A204.1 (cell line): ENCODE data around the gene CLSTN2.

Source experiments
- FAIRE-seq: peaks from 2 replicates; lab custom pipeline; 2012; peaks lifted over from hg19 to GRCh38; lab: Jason Lieb, UNC

CLSTN2 gene

DNA sequence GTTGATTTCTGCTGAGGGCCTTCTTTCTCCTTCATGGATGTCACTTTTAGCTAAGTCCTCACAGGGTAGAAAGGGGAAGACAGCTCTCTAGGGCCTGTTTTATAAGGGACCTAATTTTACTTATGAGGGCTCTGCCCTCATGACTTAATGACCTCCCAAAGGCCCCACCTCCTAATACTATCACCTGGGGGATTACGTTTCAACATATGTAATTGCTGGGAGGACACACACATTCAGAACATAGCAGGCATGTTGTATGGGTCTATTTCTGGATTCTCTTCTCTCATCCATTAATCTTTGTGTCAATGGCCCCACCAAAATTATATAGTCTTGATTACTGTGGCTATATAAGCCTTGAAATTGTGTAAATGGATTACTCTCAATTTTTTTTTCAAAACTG is 255.0 kb downstream of the CLSTN2 start:
- no peak for FAIRE-seq

DNA sequence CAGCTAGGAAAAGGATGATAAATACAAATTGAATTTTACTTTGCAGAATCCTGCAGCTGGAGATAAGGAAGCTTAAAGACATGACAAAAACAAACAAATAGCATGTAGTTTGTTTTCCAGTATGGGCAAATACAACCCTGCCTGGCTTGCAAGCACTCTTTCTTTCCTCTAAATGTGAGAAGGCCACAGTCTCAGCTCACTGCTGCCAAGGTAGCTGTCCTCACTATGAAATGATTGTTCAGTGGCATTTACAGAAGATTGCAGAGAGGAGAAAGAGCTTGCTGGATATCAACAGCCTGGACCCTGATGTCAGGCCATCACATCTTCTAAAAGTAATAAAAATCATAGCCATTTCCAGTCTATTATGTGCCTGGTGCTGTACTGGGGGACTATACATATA is 262.0 kb downstream of the CLSTN2 start:
- FAIRE-seq, result no peak

DNA sequence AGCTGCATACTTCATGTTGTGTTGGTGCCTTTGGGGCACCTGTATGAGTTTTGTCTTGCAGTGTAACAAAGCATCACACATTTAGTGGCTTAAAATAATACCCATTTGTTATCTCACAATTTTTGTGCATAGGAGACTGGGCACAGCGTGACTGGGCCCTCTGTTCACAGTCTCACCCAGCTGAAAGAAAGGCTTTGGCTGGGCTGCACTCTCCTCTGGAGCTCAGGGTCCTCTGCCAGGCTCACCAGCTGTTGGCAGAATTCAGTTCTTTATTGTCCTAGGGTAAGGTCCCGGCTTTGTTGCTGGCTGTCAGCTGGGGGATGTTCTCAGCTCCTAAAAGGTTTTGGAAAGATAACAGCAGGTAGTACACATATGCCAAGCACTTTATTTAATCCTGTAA is 263.3 kb downstream of the CLSTN2 start:
- FAIRE-seq, result no peak

DNA sequence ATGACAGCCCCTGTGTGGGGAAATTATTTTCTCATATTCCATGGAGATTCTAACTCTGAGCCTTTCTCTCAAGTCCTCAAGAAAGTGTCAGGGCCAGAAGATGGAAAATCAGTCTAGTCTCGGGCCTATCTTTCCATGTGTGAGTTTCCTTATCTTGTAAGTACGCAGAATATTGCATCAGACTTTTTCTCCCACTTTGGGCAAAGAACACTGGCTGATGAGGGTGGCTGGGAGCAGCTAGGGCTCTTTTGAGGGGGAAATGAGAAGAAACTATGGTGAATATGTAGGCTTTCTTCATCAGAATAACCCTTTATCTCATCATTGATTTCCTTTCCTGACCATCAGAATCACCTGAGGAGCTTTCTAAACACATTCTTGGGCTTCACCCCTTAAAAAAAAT is 264.0 kb downstream of the CLSTN2 start:
- FAIRE-seq, result no peak

DNA sequence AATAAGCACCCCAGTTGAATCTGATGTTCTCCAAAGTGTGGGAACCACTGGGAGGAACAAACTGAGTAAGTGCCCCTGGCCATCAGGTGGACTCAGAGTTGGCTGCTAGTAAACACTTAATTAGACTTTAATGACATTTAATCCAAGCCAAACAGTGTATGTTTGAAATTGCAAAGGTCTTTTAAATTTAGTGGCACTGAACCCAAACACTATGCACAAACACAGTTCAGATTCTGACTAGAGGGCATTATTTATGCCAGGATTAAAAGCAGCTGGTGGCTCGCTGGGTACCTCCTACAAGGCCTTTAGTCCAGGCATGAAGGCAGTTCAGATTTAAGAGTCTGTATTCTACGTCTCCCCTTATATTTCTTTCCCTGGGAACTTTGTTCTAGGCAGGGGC is 264.8 kb downstream of the CLSTN2 start:
- FAIRE-seq, result no peak

DNA sequence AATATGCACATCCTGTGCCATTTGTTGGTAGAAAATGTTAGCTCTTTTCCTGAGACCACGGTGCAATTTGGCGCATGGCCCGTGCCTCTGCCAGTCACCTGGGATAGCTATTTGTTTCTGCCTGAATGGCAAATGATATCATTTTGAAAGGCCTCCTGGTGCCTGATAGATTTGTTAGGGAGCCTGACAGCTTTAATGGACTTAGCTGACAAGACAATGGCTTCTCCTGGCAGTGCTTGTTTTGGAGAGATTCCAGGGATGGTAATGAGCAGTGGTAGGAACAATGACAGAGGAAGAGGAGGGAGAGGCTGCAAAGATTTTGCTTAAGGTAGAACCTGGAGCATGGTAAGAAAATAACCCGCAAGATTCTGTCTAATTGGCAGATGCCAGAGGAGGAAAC is 268.5 kb downstream of the CLSTN2 start:
- no peak for FAIRE-seq

DNA sequence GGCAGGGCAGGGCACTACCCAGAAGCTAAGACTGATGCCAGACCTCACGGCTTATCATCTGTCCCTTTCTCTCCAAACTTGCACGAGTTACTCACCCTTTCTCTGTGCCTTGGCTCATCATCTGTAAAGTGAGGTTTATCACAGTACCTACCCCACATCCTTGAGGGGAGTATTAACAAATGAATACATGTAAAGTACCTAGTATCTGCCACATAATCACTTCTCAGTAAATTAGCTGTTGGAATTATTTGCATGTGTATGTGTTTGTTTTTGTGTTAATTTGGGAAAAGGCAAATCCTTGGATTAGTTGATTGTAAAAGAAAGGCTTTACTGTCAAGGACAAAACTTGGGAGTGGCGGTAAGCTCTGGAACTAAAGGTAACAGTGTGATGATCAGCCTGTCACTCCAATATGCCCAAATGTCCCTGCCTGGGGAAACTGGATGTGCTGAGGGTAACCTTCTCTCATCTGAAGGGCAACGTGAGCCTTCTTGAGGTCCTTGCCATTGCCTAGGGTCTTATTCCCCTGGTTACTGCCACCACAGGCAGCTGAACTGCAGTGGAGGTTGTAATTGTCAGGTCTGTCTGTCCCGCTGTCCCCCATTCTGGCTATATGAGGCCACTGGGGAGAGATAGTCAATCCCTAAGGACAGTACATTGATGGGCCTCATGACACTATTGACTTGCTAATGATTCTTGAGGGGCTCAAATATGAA is 269.4 kb downstream of the CLSTN2 start:
- FAIRE-seq, result no peak

DNA sequence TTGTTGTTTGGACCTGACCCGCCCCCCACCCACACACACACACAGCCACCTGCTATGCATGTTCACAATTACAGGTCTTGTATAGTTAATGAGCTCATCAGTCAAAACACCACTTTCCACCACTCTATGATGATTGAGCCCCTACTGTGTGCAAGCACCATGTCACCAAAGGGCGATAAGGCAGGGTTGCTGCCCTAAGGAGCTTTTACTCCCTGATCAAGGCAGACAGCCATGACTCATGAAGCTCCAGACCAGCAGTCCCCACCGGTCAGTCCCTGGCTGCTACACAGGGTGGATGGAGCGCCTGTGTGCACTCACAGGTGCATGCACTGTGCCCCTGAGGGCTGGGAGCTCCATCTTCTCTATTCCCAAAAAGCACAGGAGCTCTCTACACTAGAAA is 270.6 kb downstream of the CLSTN2 start:
- no peak for FAIRE-seq

DNA sequence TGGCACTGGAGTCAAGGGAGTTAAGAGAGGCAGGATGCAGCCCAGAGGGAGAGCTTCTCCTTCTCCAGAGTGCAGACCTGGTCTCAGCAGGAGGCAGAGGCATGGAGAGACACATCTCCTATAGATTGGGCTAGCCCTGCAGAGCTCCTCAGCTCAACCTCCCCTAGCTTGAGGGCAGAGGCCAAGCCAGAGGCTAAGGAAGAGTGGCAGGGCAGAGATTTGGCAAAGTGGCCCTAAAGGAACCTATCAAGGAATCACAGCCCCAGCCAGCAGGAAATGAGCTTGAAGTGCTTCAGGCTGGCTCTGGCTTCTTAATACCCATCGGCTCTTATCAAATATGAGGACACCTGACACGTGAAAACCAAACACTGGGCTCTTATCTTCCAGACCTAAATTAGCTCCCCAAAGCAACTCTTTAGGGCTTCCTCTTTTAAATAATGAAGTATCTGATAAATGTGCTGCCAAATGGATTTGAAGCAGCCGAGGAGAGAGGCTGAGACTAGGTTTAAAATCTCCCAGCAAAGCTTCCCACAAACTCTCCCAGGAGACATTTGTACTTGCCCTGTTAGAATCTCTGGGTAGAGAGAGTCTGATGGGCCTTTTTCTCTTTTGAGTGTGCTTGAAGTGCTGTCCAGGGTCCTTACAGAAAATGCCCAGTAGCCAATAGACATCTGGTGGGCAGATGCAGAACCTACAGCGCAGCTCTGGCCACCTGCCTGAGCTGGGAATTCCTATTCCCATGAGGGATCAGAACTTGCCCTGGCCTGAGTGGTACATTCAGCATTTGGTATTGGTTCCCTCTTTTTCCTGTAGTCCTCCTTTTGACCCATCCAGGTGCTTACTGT is 271.4 kb downstream of the CLSTN2 start:
- FAIRE-seq, result no peak

DNA sequence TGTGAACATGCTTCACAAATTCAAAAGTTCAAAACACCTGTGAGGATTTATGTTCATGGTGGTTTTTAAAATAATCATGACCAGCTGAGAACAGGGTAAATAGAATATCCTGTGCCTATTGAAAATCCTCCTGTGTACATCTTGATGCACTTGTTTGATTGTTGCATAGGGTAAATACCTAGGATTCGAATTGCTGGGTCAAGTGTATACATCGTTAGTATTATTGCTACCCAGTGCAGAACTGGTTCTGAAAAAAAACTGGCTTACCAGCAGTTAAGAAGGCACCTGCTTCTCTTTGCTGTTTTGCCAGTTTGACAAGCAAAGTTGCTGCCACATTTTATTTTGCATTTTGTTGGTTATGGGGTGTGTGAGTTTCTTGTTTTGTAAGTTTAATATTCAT is 272.6 kb downstream of the CLSTN2 start:
- no peak for FAIRE-seq

DNA sequence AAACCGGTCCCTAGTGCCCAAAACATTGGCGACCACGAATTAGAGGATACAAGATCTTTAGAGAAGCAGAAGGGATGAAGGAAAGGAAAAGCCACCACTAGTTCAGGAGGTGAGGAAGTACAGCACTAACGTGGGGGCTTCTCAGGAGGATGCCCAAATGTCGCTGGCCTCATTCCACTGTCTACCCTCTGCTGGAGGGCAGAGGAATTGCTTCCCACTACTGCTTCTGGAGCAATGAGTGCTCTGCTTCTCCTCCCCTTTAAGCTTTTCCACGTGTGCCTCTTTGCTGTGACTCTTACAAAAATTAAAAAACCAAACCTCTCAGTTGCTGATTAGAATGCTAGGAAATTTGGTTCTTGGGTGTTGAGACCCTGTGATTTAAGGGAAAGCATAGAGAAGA is 281.3 kb downstream of the CLSTN2 start:
- no peak for FAIRE-seq

DNA sequence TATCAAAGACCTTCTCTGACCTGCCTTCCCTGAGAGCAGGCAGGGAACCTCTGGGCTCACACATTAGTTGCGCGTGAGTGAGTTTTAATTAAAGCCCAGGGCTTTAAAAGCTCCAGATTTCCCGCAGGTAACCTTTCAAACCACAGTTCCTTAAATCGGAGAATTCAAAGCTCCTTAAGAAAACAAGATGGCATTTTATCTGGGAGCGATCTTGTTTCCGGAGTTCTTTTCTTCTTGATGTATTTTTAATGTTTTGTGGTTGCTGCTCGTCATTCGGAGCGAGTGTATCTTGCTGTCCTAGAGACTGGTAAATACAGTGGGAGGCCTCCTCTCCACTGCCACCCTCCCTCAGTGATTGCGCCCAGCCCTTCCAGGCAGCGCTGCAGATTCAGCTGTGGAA is 284.3 kb downstream of the CLSTN2 start:
- FAIRE-seq, result no peak

DNA sequence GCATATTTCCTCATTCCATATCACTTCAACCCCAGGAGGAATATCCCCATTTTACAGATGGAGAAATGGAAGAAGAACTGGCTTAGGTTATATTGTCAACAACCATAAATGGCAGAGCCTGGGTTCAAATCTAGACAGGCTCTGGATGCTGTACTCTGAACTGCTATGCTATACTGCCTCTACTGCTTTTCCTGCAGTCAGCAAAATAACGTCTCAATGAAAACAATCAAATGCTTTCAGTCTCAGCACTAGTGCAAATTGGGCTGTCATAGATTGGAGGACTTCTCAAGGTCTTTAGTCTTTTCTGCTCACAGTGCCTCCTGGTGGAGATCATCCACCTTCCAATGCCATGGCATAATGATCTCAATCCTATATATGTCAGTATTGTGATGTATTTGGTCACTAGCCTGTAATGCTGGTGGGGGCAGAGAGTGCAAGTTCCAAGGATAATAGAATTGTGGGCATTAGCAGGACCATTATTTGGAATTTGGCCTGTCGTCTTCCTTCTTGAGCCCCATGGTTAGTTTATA is 285.0 kb downstream of the CLSTN2 start:
- no peak for FAIRE-seq

DNA sequence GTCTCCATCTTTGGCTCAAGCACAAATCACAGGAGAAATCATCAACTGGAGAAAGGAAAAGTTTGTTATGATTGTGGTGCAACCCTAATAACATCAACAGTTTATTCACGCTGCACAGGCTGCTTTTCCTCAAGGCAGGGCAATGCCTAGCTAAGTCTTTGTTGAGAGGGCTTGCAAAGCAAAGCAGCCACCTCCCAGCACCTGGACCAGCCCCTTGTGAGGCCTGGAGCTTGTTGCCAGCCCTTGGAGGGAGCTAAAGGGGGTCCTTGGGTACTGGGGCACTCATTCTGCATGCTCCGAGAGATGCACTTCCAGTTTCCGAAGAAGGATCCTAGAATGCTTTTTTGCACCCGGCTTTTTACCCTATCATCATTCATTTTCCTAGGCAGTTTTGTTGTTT is 288.2 kb downstream of the CLSTN2 start:
- no peak for FAIRE-seq

DNA sequence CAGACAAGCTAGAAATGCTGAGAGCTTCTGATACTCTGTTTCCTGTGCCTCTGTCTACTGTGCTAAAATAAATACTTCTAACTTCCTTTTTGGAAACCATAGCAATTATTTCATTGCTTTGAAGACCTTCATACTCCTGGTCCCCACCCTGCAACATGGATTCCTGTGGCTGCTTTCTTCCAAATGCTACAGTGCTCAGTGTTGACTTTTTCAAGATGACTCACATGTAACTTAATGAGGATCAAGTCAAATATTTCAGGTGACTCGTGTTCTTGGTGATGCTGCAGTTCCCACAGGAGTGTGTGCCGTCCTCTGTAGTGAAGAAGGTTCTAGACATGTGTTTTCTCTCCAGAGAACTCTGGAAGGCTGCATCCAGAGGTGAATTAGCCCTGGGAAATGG is 288.6 kb downstream of the CLSTN2 start:
- no peak for FAIRE-seq

DNA sequence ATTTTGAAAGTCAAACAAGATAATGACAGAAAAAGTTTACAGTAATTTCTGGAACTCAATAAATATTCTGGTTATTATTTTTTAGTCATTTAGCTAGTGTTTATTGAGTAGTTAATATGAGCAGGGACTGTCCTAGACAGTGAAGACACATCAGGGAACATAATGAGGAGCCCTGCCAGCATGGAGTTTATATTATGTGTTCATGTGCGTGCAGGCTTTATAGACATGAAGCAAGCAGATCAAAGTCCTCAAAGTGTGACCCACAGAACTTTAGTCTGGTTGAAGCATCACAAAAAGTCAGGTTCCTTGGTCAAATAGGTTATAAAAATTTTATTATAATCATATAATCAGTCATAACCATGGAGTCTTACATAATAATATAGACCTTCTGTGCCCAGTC is 289.3 kb downstream of the CLSTN2 start:
- FAIRE-seq, result no peak

DNA sequence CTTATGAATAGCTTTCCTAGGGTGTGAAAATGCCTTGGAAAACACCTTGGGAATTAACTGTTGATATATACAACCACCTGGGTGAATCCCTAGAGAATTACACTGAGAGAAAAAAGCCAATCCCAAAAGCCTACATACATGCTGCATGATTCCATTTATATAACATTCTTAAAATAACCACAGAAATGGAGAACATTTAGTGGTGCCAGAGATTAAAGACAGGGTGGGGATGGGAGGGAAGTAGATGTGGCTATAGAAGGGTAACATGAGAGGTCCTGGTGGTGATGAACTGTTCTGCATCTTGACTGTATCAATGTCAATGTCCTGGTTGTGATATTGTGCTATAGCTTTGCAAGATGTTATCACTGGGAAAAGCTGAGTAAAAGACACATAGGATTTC is 291.0 kb downstream of the CLSTN2 start:
- FAIRE-seq, result no peak

DNA sequence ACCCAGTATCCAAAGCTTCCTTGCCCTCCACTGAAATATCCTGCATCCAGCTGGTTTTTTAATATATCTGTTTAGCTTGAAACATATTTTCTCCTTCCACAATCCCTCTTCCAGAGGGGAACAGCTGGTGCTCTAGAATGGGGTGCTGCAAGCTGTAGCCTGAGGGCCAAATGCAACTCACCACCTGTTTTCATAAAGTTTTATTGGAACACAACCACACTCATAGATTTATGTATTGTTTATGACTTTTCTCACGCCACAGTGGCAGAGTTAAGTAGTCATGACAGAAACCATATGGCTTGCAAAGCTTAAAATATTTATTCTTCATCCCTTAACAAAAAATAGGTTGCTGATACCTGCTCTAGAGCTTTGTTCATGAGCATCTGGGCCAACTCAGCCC is 298.7 kb downstream of the CLSTN2 start:
- FAIRE-seq, result no peak

DNA sequence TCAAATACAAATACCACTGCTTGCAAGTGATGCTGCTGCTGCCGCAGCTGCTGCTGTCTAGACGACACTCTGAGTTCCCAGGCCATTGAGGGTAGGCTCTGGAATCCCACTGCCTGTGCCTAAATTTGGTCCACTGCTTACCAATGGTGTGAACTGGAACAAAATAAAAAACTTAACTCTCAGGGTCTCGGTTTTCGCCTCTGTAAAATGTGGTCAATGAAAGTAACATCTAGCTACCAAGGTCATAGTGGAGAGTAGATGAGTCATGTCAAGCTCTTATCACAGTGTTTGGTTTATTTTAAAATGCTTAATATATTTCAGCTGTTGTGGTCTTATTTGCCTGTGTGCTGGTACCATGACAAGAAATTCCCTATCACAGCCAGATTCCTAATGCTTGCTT is 299.3 kb downstream of the CLSTN2 start:
- FAIRE-seq, result no peak

DNA sequence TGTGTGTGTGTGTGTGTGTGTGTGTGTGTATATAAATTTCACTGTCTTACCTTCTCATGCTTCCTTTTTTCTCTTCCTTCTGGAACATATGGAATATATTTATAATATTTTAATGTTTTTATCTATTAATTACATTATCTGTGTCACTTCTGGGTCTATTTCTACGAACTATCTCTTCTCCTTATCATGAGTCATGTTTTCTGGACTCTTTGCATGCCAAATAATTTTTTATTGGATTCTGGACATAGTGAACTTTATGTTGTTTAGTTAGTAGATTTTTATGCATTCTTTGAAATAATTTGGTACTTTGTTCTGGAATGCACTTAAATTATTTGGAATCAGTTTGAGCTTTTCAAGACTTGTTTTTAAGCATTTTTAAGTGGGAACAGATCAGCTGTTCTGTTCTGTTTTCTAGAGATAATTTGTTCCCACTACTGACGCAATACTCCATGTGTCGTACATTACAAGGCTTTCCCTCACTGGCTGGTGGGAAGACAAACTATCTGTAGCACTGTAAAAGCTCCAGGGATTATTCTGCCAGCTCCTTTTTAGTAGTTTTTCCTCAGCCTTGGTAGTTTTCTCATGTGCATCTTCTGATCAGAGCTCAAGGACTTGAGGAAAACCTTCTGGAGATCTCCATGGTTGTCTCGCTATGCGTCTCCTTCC is 302.0 kb downstream of the CLSTN2 start:
- FAIRE-seq, result no peak

DNA sequence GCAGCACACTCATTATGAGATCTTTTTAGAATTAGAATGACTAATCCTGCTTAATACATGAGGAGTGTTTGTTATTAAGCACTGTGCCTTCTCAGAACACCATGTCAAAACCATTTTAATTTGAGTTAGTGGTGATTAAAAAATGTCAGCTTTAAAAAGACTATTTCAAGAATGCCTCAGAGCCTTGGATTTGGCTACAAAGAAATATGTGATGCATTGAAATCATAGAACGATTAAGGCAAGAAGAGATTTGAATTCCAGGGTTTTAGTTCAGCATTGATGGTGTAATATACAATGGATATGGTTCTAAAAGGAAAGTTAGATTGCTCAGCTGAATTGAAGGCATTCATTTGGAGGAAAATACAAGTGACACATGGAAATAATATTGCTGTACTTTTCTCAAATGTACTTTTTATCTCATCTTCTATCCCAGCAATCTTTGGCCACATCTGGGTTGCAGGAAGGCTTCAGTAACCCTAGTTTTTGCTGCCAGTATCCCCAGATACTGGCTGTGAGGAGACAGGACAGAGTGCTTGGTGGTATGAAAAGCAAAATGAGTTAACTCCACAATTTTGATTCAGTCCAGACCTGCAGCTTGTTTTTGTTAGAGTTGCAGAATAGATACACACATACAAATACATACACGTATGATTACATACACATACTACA is 303.8 kb downstream of the CLSTN2 start:
- no peak for FAIRE-seq

DNA sequence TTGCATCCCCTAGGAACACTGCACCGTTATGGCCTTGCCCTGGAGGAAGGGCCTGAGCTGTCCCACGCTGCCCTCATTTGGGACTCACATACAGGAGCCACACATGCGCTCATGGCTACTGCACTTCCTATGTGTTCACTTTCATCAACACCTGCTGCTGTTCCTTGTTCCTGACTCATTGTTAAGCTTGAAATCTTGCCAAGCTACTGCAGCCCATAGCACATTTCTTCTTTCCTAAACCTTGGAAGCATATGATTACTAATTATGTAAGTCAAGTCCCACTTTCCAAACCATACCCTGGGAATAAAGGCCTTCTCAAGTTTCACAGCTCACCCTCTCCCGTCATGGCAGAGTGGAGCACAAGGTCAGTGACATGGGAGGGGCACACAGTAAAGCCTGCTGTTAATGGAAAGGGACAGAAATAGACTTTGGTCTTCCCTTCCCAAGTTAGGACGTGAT is 307.9 kb downstream of the CLSTN2 start:
- FAIRE-seq, result no peak

DNA sequence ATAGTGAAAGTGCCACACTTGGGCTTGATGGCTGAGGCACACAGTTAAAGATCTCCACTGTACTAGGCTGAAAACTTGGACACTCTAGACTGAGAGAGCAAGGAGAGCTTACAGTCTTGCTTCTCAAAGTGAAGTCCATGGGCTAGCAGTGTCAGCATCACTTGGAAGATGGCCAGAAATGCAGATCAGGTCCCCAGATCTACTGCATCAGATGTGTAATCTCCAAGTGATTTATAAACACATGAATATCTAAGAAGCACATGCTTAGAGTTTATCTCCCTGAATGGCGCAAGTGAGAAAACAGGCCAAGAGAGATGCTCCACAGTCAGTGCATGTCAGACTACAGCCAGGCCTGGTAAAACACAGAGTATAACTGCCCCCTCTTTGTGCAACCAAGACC is 308.6 kb downstream of the CLSTN2 start:
- no peak for FAIRE-seq
